Loucy (cell line): ENCODE results near the gene KCNA10.

Experiments used
- H2AFZ ChIP-seq: fragments of 200-600 bp; sonication (generic); 2 replicates; pipeline ENCODE4 v1.6.0; 2016; ENCODE audit warnings: antibody characterized with exemption, mild to moderate bottlenecking, low read length, moderate library complexity
- H3F3A ChIP-seq: fragments of 200-600 bp; 2 replicates; pipeline ENCODE4 v1.6.0; 2016; ENCODE audit warnings: antibody characterized with exemption, low read depth, mild to moderate bottlenecking
- H3K27me3 ChIP-seq: fragments of 200-600 bp; sonication (generic); 2 replicates; pipeline ENCODE4 v1.6.1; 2014; ENCODE audit warnings: low read length, mild to moderate bottlenecking; ENCODE audit not compliant: insufficient read depth, poor library complexity, severe bottlenecking
- H3K36me3 ChIP-seq: fragments of 200-600 bp; sonication (generic); 2 replicates; pipeline ENCODE4 v1.6.1; 2016; ENCODE audit warnings: low read length; ENCODE audit not compliant: insufficient read depth
- H3K4me1 ChIP-seq: fragments of 200-600 bp; sonication (generic); 2 replicates; pipeline ENCODE4 v1.5.1; 2014; ENCODE audit warnings: low read length, mild to moderate bottlenecking; ENCODE audit not compliant: insufficient read depth, poor library complexity, severe bottlenecking
- H3K4me2 ChIP-seq: fragments of 200-600 bp; sonication (generic); 2 replicates; pipeline ENCODE4 v1.6.0; 2014; ENCODE audit warnings: antibody characterized with exemption, low read length, low read depth, mild to moderate bottlenecking; ENCODE audit not compliant: poor library complexity, severe bottlenecking
- H3K4me3 ChIP-seq: fragments of 200-600 bp; sonication (generic); 2 replicates; pipeline ENCODE4 v1.5.1; 2014; ENCODE audit warnings: low read length, mild to moderate bottlenecking, mixed read lengths; ENCODE audit not compliant: poor library complexity, severe bottlenecking
- H3K79me2 ChIP-seq: fragments of 200-600 bp; sonication (generic); 2 replicates; pipeline ENCODE4 v1.6.1; 2014; ENCODE audit warnings: low read length; ENCODE audit not compliant: insufficient read depth
- H3K9ac ChIP-seq: fragments of 200-600 bp; sonication (generic); 2 replicates; pipeline ENCODE4 v1.6.0; 2014; ENCODE audit warnings: mild to moderate bottlenecking, low read depth, low read length, moderate library complexity; ENCODE audit not compliant: poor library complexity, severe bottlenecking
- H3K9me2 ChIP-seq: fragments of 200-600 bp; sonication (generic); replicated peaks from 2 replicates; pipeline ENCODE4 v1.6.1; 2016; ENCODE audit warnings: low read depth, low read length, mixed read lengths
- H3K9me3 ChIP-seq: fragments of 200-600 bp; sonication (generic); 2 replicates; pipeline ENCODE4 v1.6.1; 2014; ENCODE audit warnings: mild to moderate bottlenecking, antibody characterized with exemption, low read length, low read depth; ENCODE audit not compliant: insufficient read depth
- H4K20me1 ChIP-seq: fragments of 200-600 bp; sonication (generic); 2 replicates; pipeline ENCODE4 v1.6.0; 2014; ENCODE audit warnings: antibody characterized with exemption, low read length, mild to moderate bottlenecking; ENCODE audit not compliant: insufficient read depth, poor library complexity, severe bottlenecking
- CTCF ChIP-seq: fragments of 200-600 bp; sonication (generic); conservative IDR thresholded peaks from 2 replicates; pipeline ENCODE4 v1.5.1; 2014; ENCODE audit warnings: mild to moderate bottlenecking, antibody characterized with exemption, low read length
- EZH2phosphoT487 ChIP-seq: fragments of 200-600 bp; IDR thresholded peaks from 2 replicates; pipeline ENCODE4 v1.6.1; 2018; ENCODE audit warnings: antibody characterized with exemption, mild to moderate bottlenecking, moderate library complexity, borderline replicate concordance

KCNA10 gene

DNA sequence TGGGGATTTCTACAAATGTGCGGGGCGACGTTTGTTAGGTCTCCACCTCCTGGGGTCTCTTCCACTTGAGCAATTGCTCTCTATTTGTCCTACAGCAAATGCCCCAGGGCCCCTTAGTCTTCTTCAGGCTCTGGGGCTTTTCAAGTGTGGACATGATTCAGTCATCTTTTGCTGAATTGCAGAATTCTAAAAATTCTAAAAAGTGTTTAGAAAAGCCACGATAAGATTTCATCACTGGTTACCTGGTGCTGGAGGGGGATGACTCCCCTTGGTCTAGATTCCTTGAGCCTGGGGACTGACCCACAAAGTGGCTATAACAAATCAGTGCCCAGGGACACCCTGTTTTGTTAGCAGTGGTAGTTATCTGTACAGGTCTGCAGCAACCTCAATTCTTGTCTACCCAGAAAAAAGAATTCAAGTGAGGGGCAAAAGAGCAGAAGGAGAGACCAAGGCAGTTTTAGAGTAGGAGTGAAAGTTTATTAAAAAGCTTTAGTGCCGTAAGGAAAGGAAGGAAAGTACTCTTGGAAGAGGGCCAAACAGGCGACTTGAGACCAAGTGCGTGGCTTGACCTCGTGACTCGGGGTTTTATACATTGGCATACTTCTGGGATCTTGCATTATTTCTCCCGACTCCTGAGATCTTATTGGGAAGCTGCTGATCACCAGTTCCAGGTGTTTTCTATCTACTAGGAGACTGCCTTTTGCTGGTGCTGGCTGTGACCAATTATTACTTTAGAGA lies 42.8 kb downstream of the KCNA10 start:
- Histone ChIP-seq H3K9me3 (no peaks in the 10 kb centered on the region), H3K79me2 (no peaks in the 10 kb centered on the region), H3K36me3 (no peaks in the 10 kb centered on the region), H3K4me2 (no peak overlapping the region), H3K9me2 (no peaks in the 10 kb centered on the region), H4K20me1 (no peaks in the 10 kb centered on the region), H2AFZ (no peak overlapping the region), H3K9ac (no peak overlapping the region), H3K4me1 (no peaks in the 10 kb centered on the region), H3K4me3 (no peak overlapping the region), H3F3A (no peaks in the 10 kb centered on the region), H3K27me3 (no peaks in the 10 kb centered on the region)
- TF ChIP-seq EZH2phosphoT487 (no peak), CTCF (no peak)

GRCh38 chr1:110475362-110476027 lies 43.5 kb downstream of the KCNA10 start:
- H3F3A ChIP-seq = no peaks in the 10 kb centered on the region
- H3K9me2 ChIP-seq = no peaks in the 10 kb centered on the region
- H3K9me3 ChIP-seq = no peaks in the 10 kb centered on the region
- H3K36me3 ChIP-seq = no peaks in the 10 kb centered on the region
- no peak overlapping the region for H3K4me3 ChIP-seq
- no peak overlapping the region for H3K9ac ChIP-seq
- H4K20me1 ChIP-seq = no peaks in the 10 kb centered on the region
- no peak overlapping the region for H3K4me2 ChIP-seq
- no peaks in the 10 kb centered on the region for H3K27me3 ChIP-seq
- H3K4me1 ChIP-seq = no peaks in the 10 kb centered on the region
- TF ChIP-seq CTCF (no peak), EZH2phosphoT487 (no peak)
- H2AFZ ChIP-seq = no peak overlapping the region; the same call in 1 of the 2 replicates
- H3K79me2 ChIP-seq = no peaks in the 10 kb centered on the region

DNA sequence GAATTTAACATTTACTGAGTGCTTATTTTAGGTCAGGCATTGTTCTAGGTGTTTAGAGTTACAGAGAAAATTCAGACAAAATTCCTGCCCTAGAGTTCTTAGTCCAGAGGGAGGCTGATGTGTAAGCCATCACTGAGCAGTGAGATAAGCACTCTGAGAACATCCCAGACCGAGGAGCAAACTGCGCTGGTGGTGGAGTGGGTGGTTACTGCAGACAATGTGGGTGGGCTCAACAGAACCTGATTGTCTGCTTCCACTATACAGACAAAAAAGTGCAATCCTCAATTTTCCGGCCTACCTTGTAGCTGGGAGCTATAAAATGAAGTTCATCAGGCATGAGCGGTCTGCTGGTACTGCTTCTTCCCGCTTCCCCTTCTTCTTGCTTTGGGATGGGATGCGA lies 44.5 kb downstream of the KCNA10 start:
- H3K27me3 ChIP-seq = no peaks in the 10 kb centered on the region
- H3K79me2 ChIP-seq = no peaks in the 10 kb centered on the region
- H3K9me3 ChIP-seq = no peaks in the 10 kb centered on the region
- no peaks in the 10 kb centered on the region for H3F3A ChIP-seq
- no peaks in the 10 kb centered on the region for H4K20me1 ChIP-seq
- no peaks in the 10 kb centered on the region for H3K4me1 ChIP-seq
- no peak overlapping the region for H3K4me3 ChIP-seq
- no peak overlapping the region for H3K9ac ChIP-seq
- TF ChIP-seq EZH2phosphoT487 (no peak), CTCF (no peak)
- no peaks in the 10 kb centered on the region for H3K9me2 ChIP-seq
- no peaks in the 10 kb centered on the region for H3K36me3 ChIP-seq
- no peak overlapping the region for H3K4me2 ChIP-seq
- no peak overlapping the region for H2AFZ ChIP-seq
